GM12873 (cell line): Measurements from ENCODE around the gene HES1.

Source experiments
- CTCF ChIP-seq: IDR thresholded peaks from 2 replicates; pipeline ENCODE4 v1.5.1; 2012; ENCODE audit warnings: low read depth, mild to moderate bottlenecking, moderate library complexity, low read length, control low read depth; ENCODE audit not compliant: insufficient read depth; ENCODE audit errors: missing control alignments

The HES1 gene

GRCh38 chr3:194091141-194091540 is 44.8 kb upstream of the HES1 start:
- TF ChIP-seq CTCF = no peak

- TF ChIP-seq CTCF = no peak
Measured at GRCh38 chr3:194092881-194093301, 43.1 kb upstream of the HES1 start.

GRCh38 chr3:194093842-194094241 is 42.1 kb upstream of the HES1 start:
- no peak for TF ChIP-seq CTCF

- no peak for TF ChIP-seq CTCF
Measured at GRCh38 chr3:194095464-194095863, 40.5 kb upstream of the HES1 start.

- TF ChIP-seq CTCF = no peak
Measured at GRCh38 chr3:194095902-194096301, 40.0 kb upstream of the HES1 start.

GRCh38 chr3:194097141-194097882 is 38.6 kb upstream of the HES1 start:
- TF ChIP-seq CTCF = no peak

GRCh38 chr3:194098081-194098842 is 37.7 kb upstream of the HES1 start:
- TF ChIP-seq CTCF = no peak
